Measurements from ENCODE around the gene DDX41. TPM values are rescaled to one million over a fixed set of nuclear protein-coding genes. Genes with fewer than 3 reads are reported as not detected.

DDX41 gene
- total RNA-seq, 4 donors from 2014 or later: 85.3 to 139 (median 105) TPM

DNA sequence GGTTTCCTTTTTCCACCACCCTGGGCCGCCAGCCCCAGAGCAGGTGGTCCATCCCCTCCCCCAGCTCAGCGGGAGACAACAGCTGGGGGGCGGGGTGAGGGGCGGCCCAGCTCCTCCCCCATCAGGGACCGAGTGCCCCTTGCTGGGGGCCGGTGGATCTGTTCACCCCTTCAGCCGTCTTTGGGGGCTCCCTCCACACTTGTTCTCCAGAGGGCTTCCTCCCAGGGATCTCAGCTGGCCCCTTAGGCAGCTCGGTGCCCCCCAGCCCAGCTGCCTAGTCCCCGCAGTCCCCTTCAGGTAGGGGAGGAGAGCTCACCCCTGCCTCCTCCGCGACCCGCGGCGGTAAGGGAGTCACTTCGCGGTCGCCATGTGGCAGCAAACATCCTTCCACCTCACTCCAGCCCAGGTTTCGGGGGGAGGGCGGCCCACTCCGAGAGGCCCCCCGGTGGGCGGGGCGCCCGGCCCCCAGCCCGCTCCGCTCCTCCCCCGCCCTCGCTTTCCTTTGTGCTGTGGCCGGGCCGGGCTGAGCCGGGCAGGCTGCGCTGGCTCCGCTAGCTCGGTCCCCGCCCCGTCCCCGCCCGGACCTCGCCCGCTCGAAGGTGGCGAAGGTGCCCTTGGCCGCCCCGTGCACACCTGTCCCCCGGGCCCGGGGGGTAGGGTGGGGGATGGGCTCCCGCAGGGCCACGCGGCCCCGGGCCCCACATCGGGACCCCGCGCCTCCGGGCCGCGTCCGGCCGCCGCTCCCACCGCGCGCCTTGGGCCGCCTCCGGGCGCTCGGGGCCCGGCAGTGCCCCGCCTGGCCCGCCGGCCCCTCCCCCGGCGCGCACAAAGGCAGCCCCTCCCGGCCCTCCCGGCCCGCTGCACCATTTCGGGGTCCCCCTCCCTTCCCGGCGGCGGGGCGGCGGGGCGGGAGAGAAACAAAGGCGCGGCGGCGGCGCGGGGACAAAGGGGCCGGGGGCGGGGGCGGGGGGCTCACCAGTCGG, 44.0 kb downstream of the DDX41 start:
- Histone ChIP-seq H3K9me3 (no peaks in the 10 kb centered on the region), H3K36me3 (peaks cover 0 to 8% (median 0%) of the 10 kb centered on the region in 3 donors), H3K4me3 (peak overlapping the region; percentile 69 to 85 (median 76)), H3K27ac (peak overlapping the region; percentile 68 to 97 (median 88)), H3K27me3 (no peaks in the 10 kb centered on the region), H3K4me1 (peaks cover 0 to 79% (median 23%) of the 10 kb centered on the region in 4 donors)
- no peak for DNase-seq (ENCODE audit: low spot score in 2 of 2)
- 1 to 8% methylated on average over 8 to 42 of the region's 93 CpGs for WGBS, 2 donors
- TF ChIP-seq EP300 (IDR thresholded peaks at IDR 0.05) (no peak), POLR2A (IDR thresholded peaks at IDR 0.05) (no peak), CTCF (IDR thresholded peaks at IDR 0.05) (no peak)

DNA sequence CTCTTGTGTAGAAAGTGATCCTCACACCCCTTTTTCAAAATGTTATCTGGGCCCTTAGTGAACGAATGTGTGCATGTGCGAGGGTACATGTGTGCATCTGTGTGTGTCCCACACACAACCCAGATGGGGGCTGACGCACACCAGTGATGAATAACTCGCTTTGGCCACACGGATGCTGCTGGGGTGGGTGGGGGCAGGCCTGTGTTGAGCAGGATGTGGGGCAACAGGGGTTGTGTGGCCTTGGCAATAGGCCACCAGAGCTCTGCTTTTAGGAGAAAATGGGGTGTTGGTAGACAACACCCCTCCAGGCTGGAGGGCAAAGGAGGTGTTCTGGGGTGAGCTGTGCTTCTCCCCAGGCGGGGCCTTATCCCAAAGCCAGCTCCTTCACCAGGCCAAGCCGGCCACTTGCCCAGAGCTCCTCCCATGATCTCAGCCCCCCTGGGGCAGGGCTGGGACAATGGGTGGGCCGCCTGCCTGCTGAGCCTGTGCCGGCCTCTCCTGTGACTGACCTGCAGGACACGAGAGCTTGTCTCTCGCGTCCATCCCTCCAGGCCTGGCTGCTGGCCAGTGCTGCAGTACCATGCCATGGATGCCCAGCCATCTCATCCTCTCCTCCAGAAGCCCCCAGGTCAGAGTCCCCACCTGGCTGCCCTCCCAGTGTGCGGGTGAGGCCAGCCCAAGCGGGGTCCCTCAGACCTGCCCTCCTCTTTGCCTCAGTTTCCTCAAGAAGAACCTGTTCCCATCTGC, 45.0 kb downstream of the DDX41 start:
- H3K9me3 ChIP-seq: no peaks in the 10 kb centered on the region
- H3K4me1 ChIP-seq: peaks cover 0 to 70% (median 23%) of the 10 kb centered on the region in 4 donors
- H3K27me3 ChIP-seq: no peaks in the 10 kb centered on the region
- H3K4me3 ChIP-seq: peak overlapping the region; percentile 69 to 77 (median 76)
- 49 to 61% methylated on average over 7 to 14 of the region's 14 CpGs for WGBS, 2 donors
- H3K36me3 ChIP-seq: peaks cover 0 to 18% (median 2%) of the 10 kb centered on the region in 3 donors
- H3K27ac ChIP-seq: peak overlapping the region; percentile 49 to 97 (median 88)
- no peak for TF ChIP-seq EP300 (IDR thresholded peaks at IDR 0.05)
- TF ChIP-seq POLR2A (IDR thresholded peaks at IDR 0.05): no peak
- TF ChIP-seq CTCF (IDR thresholded peaks at IDR 0.05): no peak
- peak; percentile 64 to 73 for DNase-seq (ENCODE audit: low spot score in 2 of 2)

- no peaks in the 10 kb centered on the region for H3K9me3 ChIP-seq
- H3K36me3 ChIP-seq: peaks cover 0 to 26% (median 4%) of the 10 kb centered on the region in 3 donors
- no peak for DNase-seq (ENCODE audit: low spot score in 2 of 2)
- peak overlapping the region in 3 of 4 donors; percentile 12 to 97 (median 93) for H3K27ac ChIP-seq
- no peaks in the 10 kb centered on the region for H3K27me3 ChIP-seq
- TF ChIP-seq CTCF (IDR thresholded peaks at IDR 0.05): no peak
- no peak for TF ChIP-seq EP300 (IDR thresholded peaks at IDR 0.05)
- TF ChIP-seq POLR2A (IDR thresholded peaks at IDR 0.05): no peak
- 78 to 80% methylated on average over 9 to 10 of the region's 10 CpGs for WGBS, 2 donors
- no peak overlapping the region for H3K4me3 ChIP-seq
- peaks cover 0 to 62% (median 23%) of the 10 kb centered on the region in 4 donors for H3K4me1 ChIP-seq
Measured at GRCh38 chr5:177470759-177471536, 45.8 kb downstream of the DDX41 start.

- H3K36me3 ChIP-seq: peaks cover 0 to 36% (median 4%) of the 10 kb centered on the region in 3 donors
- no peak overlapping the region for H3K4me3 ChIP-seq
- DNase-seq (ENCODE audit: low spot score in 2 of 2): no peak
- no peaks in the 10 kb centered on the region for H3K27me3 ChIP-seq
- 56 to 61% methylated on average over 7 to 8 of the region's 8 CpGs for WGBS, 2 donors
- H3K4me1 ChIP-seq: peaks cover 0 to 58% (median 23%) of the 10 kb centered on the region in 4 donors
- no peak for TF ChIP-seq CTCF (IDR thresholded peaks at IDR 0.05)
- H3K9me3 ChIP-seq: peaks cover 0 to 5% (median 0%) of the 10 kb centered on the region in 4 donors
- H3K27ac ChIP-seq: peak overlapping the region in 3 of 4 donors; percentile 14 to 97 (median 93)
Measured at GRCh38 chr5:177469750-177470525, 46.8 kb downstream of the DDX41 start.

Measured in tibial nerve (tissue), 4 donors.